WI38 (cell line): Measurements from ENCODE around the gene DOK7.

Experiments used
- H3K4me3 ChIP-seq: 2 replicates; pipeline ENCODE4 v1.5.1; 2011; ENCODE audit warnings: low read depth, mild to moderate bottlenecking, control low read depth, low read length
- CTCF ChIP-seq: IDR thresholded peaks from 2 replicates; pipeline ENCODE4 v1.5.1; 2012; ENCODE audit warnings: low read depth, mild to moderate bottlenecking, control low read depth, low read length

The DOK7 gene

GRCh38 chr4:3461515-3462291 lies 1.4 kb upstream of the DOK7 start:
- no peak for TF ChIP-seq CTCF

GRCh38 chr4:3462321-3462789 lies 751 bp upstream of the DOK7 start:
- no peak for TF ChIP-seq CTCF
- no peak overlapping the region for H3K4me3 ChIP-seq

More at GRCh38 chr4:3461515-3462291, 1.4 kb upstream of the DOK7 start:
- no peak overlapping the region for H3K4me3 ChIP-seq

- TF ChIP-seq CTCF: no peak
- H3K4me3 ChIP-seq: no peak overlapping the region
Measured at GRCh38 chr4:3463556-3464348, 646 bp downstream of the DOK7 start.

GRCh38 chr4:3464349-3464905 lies 1.3 kb downstream of the DOK7 start:
- H3K4me3 ChIP-seq: no peak overlapping the region
- TF ChIP-seq CTCF: no peak

- no peak for TF ChIP-seq CTCF
- no peak overlapping the region for H3K4me3 ChIP-seq
Measured at GRCh38 chr4:3464911-3465697, 2.0 kb downstream of the DOK7 start.

- H3K4me3 ChIP-seq: no peak overlapping the region
- TF ChIP-seq CTCF: no peak
Measured at GRCh38 chr4:3465698-3466671, 2.9 kb downstream of the DOK7 start.
